GM12872 (cell line): ENCODE measurements around the gene MDM4.

Source experiments
- CTCF ChIP-seq: IDR thresholded peaks from 3 replicates; pipeline ENCODE4 v1.5.1; 2011; ENCODE audit warnings: low read depth, mild to moderate bottlenecking, low read length, moderate library complexity; ENCODE audit not compliant: insufficient read depth

The MDM4 gene

DNA sequence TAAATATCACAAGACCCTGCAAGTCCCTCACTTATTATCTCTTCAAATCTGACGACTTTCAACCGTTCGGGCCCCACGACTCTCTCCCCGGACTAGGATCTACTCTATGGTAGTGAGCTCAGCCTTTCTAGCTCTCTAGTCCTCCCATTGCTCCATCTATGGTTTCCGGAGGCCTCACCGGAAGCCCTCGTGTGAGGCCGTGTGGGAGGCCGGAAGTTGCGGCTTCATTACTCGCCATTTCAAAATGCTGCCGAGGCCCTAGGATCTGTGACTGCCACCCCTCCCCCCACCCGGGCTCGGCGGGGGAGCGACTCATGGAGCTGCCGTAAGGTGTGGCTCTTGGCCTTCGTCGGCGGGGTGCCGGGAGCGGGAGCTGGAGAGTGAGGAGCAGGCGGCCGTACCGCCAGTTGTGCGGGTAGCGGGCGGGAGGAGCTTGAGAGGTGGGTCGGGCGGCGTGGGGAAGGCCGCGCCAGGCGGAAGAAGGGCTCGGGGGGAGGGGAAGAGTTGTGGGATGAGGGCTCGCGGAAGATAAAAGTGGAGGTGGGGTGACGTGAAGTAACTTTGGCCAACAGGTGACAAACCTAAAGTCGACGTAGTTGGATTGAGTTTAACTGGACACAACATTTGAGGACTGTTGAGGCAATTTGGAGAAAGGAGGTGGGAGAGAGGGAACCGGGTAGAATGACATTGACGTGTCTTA, at the start of gene MDM4:
Gene MDM4, plus strand, starts transcription at position 227 of the 700 bp plus-strand sequence. CDS start 9,113 bp downstream, outside the sequence.
- no peak for TF ChIP-seq CTCF

DNA sequence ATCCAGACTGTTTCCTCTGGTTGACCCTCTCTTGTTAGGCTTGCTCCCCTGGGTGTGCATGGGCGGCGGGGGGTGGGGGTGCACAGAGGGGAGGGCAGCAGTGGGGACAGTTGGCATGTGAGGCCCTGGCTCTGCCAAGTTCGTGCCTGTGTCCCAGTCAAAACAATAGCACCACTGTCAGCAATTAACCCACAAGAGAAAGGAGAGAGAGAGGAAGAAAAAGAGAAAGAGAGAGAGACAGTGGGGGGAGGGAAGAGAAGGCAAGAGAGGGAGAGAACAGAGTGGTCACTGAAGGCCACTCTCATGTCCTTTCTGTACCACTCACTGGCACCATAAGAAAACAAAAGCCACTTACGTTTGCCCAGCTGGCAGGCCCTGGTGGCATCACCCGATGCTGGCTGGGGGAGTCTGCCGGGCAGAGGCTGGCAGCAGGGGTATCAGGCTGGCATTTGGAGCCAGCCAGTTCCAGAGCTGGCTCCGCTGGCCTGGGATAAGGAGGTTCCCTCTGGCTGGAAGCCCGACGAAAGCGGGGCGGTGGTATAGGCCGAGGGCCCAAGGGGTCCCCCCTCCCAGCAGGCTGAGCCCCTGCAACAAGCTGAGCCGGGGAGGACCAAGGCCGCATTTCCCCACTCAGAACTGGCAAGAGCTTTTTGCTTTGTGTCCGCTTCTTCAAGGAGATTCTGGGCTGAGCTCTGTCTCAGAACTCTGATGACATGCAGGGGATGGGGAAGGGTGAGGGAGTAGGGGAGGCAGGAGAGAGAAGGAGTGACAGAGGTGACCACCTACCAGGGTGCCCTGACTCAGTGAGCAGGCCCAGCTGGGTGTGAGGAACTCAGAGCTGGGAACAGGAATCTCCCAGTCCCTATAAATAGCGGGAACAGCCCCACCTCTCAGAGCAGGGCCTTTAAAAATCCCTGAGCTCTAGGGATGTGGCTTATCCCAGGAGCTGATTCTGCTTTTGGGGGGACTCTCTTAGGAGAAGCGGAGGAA, 49.5 kb upstream of the MDM4 start:
- no peak for TF ChIP-seq CTCF

- TF ChIP-seq CTCF: no peak
Measured at GRCh38 chr1:204468206-204468605, 48.0 kb upstream of the MDM4 start.

DNA sequence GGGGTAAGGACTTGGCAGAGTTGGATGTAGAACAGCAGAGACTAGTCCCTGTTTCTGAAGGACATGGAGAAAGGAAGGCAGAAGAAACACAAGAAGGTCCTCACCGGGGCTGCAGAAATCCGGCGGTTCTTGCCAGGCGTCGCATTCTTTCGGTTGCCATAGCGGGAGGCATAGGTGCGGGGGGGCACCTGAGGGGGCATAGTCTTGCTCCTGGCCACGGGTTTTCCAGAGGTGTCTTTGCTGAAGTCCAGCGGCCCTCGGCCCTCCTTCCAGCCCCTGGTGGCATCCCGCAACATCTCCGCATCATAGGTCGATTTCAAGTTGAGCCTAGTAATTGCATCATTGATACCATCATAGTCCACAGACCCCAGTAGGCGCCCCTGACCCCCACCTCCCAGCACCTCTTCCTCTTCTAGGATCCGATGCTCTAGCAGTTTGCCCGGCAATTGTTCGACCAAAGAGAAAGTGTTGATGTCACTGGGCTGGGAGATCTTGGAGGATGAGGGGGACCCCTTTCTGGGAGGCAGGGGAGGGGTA, 47.4 kb upstream of the MDM4 start:
- no peak for TF ChIP-seq CTCF

- no peak for TF ChIP-seq CTCF
Measured at GRCh38 chr1:204469304-204469703, 46.9 kb upstream of the MDM4 start.

- TF ChIP-seq CTCF: no peak
Measured at GRCh38 chr1:204471687-204472086, 44.5 kb upstream of the MDM4 start.

DNA sequence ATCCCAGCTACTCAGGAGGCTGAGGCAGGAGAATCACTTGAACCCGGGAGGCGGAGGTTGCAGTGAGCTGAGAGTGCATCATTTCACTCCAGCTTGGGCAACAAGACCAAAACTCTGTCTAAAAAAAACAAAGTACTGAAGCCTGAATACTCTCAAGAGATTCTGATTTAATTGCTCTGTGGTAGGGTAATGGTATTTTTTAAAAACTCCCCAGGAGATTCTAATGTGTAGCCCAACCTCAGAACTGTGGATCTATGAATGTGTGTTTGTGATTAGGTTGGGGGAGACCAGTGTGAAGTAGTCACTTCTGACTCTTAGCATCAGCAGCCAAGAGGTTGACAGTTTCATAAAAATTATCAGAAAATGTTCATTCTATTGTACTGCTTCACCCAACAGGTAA, 43.5 kb upstream of the MDM4 start:
- TF ChIP-seq CTCF: no peak
